Natural killer cell (primary cell): ENCODE results near the gene MRPS27. TPM values are rescaled to one million over a fixed set of nuclear protein-coding genes. Genes with fewer than 3 reads are reported as not detected.

Source experiments
- ATAC-seq, 3 donors: fragments of 150-1000 bp in 2 of 3; fragments of 200-7000 bp in 1 of 3; cut with Tn5 transposase; 1 replicate in 1 of 3; 2 replicates in 2 of 3; pipeline ENCODE4 v1.10.0; 2021; ENCODE audit warnings: mild to moderate bottlenecking in 2 of 3, moderate library complexity in 2 of 3
- DNase-seq, 2 donors: peaks; one replicate each; pipeline versions ENCODE4 v3.0.0 to v3.0.0-alpha.2; 2013 to 2021; ENCODE audit warnings: mixed read lengths in 1 of 2
- H3K27ac ChIP-seq: one replicate; pipeline ENCODE4 v1.5.1; 2013; ENCODE audit warnings: mild to moderate bottlenecking, low read length
- H3K27me3 ChIP-seq: one replicate; pipeline ENCODE4 v1.6.1; 2013; ENCODE audit warnings: low read length; ENCODE audit not compliant: control insufficient read depth, insufficient read depth
- H3K36me3 ChIP-seq: one replicate; pipeline ENCODE4 v1.6.1; 2013; ENCODE audit warnings: low read length; ENCODE audit not compliant: control insufficient read depth, insufficient read depth
- H3K4me1 ChIP-seq: one replicate; pipeline ENCODE4 v1.6.1; 2013; ENCODE audit warnings: low read length; ENCODE audit not compliant: control insufficient read depth, insufficient read depth
- H3K4me3 ChIP-seq: one replicate; pipeline ENCODE4 v1.5.1; 2013; ENCODE audit warnings: low read length
- H3K9me3 ChIP-seq: one replicate; pipeline ENCODE4 v1.6.1; 2013; ENCODE audit warnings: low read length; ENCODE audit not compliant: control insufficient read depth, insufficient read depth
- H3K27ac Mint-ChIP-seq, 2 donors: one replicate each; pipeline ENCODE4 v1.8.0; 2022; ENCODE audit warnings: mild to moderate bottlenecking in 2 of 2, mixed read lengths in 2 of 2, moderate library complexity in 1 of 2
- H3K27me3 Mint-ChIP-seq, 2 donors: one replicate each; pipeline ENCODE4 v1.8.0; 2022; ENCODE audit warnings: low read depth in 2 of 2, mixed read lengths in 2 of 2
- H3K36me3 Mint-ChIP-seq: one replicate; pipeline ENCODE4 v1.8.0; 2022; ENCODE audit warnings: mixed read lengths
- H3K4me1 Mint-ChIP-seq, 2 donors: one replicate each; pipeline ENCODE4 v1.8.0; 2022; ENCODE audit warnings: mixed read lengths in 2 of 2
- H3K4me3 Mint-ChIP-seq: one replicate; pipeline ENCODE4 v1.8.0; 2022; ENCODE audit warnings: mild to moderate bottlenecking, moderate library complexity, mixed read lengths
- H3K9me3 Mint-ChIP-seq, 2 donors: one replicate each; pipeline ENCODE4 v1.8.0; 2022; ENCODE audit warnings: mixed read lengths in 2 of 2
- CTCF ChIP-seq: fragments of 200-600 bp; IDR thresholded peaks from one replicate; pipeline ENCODE4 v1.8.0; 2022; ENCODE audit warnings: antibody characterized with exemption
- WGBS: methylation state at CpG from one replicate; pipeline ENCODE4 v1.1.7; 2013; ENCODE audit warnings: missing lambda C conversion rate; ENCODE audit not compliant: insufficient coverage; 5-methylcytosine and 5-hydroxymethylcytosine counted together
- intact Hi-C: fragments of 100-400 bp; cut with micrococcal nuclease; formaldehyde crosslinking; loops from one replicate; pipeline ENCODE4 v1.14.2; 2022
- total RNA-seq, 4 donors: library from RNA; stranded (reverse); fragments of 120-200 nt in 1 of 4; gene quantifications; one replicate each; pipeline versions ENCODE4 v1.2.3 to v1.2.4, GENCODE V29; 2013 to 2022

The MRPS27 gene
- total RNA-seq, 3 donors from 2014 or later (not counting 1 experiment from before 2014, with no cell fraction given), result 25.5 to 36.5 (median 36.3) TPM

- H3K4me1 Mint-ChIP-seq, result no peaks in the 10 kb centered on the region
- H3K27ac ChIP-seq, result no peak overlapping the region
- no peaks in the 10 kb centered on the region for H3K9me3 ChIP-seq
- DNase-seq, result no peak
- no peak for TF ChIP-seq CTCF
- no peak overlapping the region for H3K27ac Mint-ChIP-seq
- H3K36me3 ChIP-seq, result peaks cover 9% of the 10 kb centered on the region
- no peaks in the 10 kb centered on the region for H3K27me3 Mint-ChIP-seq
- H3K4me3 Mint-ChIP-seq, result no peak overlapping the region
- H3K36me3 Mint-ChIP-seq, result peaks cover 8% of the 10 kb centered on the region
- no peaks in the 10 kb centered on the region for H3K27me3 ChIP-seq
- intact Hi-C loops, result no loop called here
- 92% methylated on average over 4 of the region's 5 CpGs for WGBS
- ATAC-seq, result no peak
- H3K9me3 Mint-ChIP-seq, result no peaks in the 10 kb centered on the region
- H3K4me1 ChIP-seq, result no peaks in the 10 kb centered on the region
- no peak overlapping the region for H3K4me3 ChIP-seq
Observed at GRCh38 chr5:72355706-72356299, 35.8 kb upstream of the MRPS27 start.

GRCh38 chr5:72353046-72353445 lies 33.0 kb upstream of the MRPS27 start:
- Histone ChIP-seq H3K9me3 (no peaks in the 10 kb centered on the region), H3K4me3 (no peak overlapping the region), H3K36me3 (peaks cover 2% of the 10 kb centered on the region), H3K27ac (no peak overlapping the region), H3K27me3 (no peaks in the 10 kb centered on the region), H3K4me1 (no peaks in the 10 kb centered on the region)
- Mint-ChIP-seq H3K27ac (no peak overlapping the region), H3K36me3 (no peaks in the 10 kb centered on the region), H3K9me3 (no peaks in the 10 kb centered on the region), H3K4me1 (no peaks in the 10 kb centered on the region), H3K4me3 (no peak overlapping the region), H3K27me3 (no peaks in the 10 kb centered on the region)
- no peak for TF ChIP-seq CTCF
- ATAC-seq (no peak), DNase-seq (no peak)
- intact Hi-C loops, result no loop called here

- H3K9me3 ChIP-seq, result no peaks in the 10 kb centered on the region
- no peaks in the 10 kb centered on the region for H3K4me1 ChIP-seq
- Mint-ChIP-seq H3K27me3 (no peaks in the 10 kb centered on the region), H3K4me1 (no peaks in the 10 kb centered on the region), H3K4me3 (no peak overlapping the region), H3K9me3 (no peaks in the 10 kb centered on the region), H3K27ac (no peak overlapping the region), H3K36me3 (no peaks in the 10 kb centered on the region)
- WGBS, result 86% methylated on average over 1 of the region's 1 CpG
- H3K27me3 ChIP-seq, result no peaks in the 10 kb centered on the region
- ATAC-seq (no peak), DNase-seq (no peak)
- intact Hi-C loops, result no loop called here
- H3K4me3 ChIP-seq, result no peak overlapping the region
- H3K27ac ChIP-seq, result no peak overlapping the region
- no peaks in the 10 kb centered on the region for H3K36me3 ChIP-seq
- TF ChIP-seq CTCF, result no peak
Observed at GRCh38 chr5:72352616-72353015, 32.6 kb upstream of the MRPS27 start.

GRCh38 chr5:72351376-72351775 lies 31.3 kb upstream of the MRPS27 start:
- Mint-ChIP-seq H3K27ac (no peak overlapping the region), H3K27me3 (no peaks in the 10 kb centered on the region), H3K9me3 (no peaks in the 10 kb centered on the region), H3K36me3 (no peaks in the 10 kb centered on the region), H3K4me3 (no peak overlapping the region), H3K4me1 (no peaks in the 10 kb centered on the region)
- DNase-seq (no peak), ATAC-seq (no peak)
- no peaks in the 10 kb centered on the region for H3K4me1 ChIP-seq
- H3K4me3 ChIP-seq, result no peak overlapping the region
- H3K27ac ChIP-seq, result no peak overlapping the region
- H3K27me3 ChIP-seq, result no peaks in the 10 kb centered on the region
- no peaks in the 10 kb centered on the region for H3K9me3 ChIP-seq
- intact Hi-C loops, result no loop called here
- H3K36me3 ChIP-seq, result peaks cover 2% of the 10 kb centered on the region
- WGBS, result 100% methylated on average over 2 of the region's 2 CpGs
- TF ChIP-seq CTCF, result no peak
